Kidney epithelial cell (primary cell): ENCODE data around the gene DLG1. TPM values are rescaled to one million over a fixed set of nuclear protein-coding genes. Genes with fewer than 3 reads are reported as not detected.
A peak's percentile ranks its signal among the peaks of the same experiment; 100 is the strongest.

Experiments used
- DNase-seq: peaks from one replicate; pipeline ENCODE4 v3.0.0-alpha.2; 2010; ENCODE audit warnings: low read depth
- H3K27me3 ChIP-seq: 2 replicates; pipeline ENCODE4 v1.6.0; 2011; ENCODE audit warnings: low read length; ENCODE audit not compliant: control insufficient read depth, insufficient read depth
- H3K36me3 ChIP-seq: 2 replicates; pipeline ENCODE4 v1.5.1; 2011; ENCODE audit warnings: low read length; ENCODE audit not compliant: control insufficient read depth, insufficient read depth
- H3K4me3 ChIP-seq: 2 replicates; pipeline ENCODE4 v1.5.1; 2011; ENCODE audit warnings: low read depth, mild to moderate bottlenecking, control low read depth, low read length
- CTCF ChIP-seq: IDR thresholded peaks from 2 replicates; pipeline ENCODE4 v1.5.1; 2011; ENCODE audit warnings: mild to moderate bottlenecking, moderate library complexity, low read length, control low read depth, inconsistent platforms; ENCODE audit not compliant: insufficient read depth, poor library complexity, severe bottlenecking
- total RNA-seq: library from RNA; depleted of rRNA; stranded (reverse); fragments of >200 nt; gene quantifications from 2 replicates; pipeline ENCODE4 v1.2.3, GENCODE V29; 2015

The DLG1 gene
- total RNA-seq, 1 donor from 2014 or later: 127 TPM

- DNase-seq: no peak
- Histone ChIP-seq H3K36me3 (no peaks in the 10 kb centered on the region), H3K4me3 (no peak overlapping the region), H3K27me3 (no peaks in the 10 kb centered on the region)
- TF ChIP-seq CTCF: no peak
Measured at GRCh38 chr3:197312431-197312830, 14.0 kb upstream of the DLG1 start.

GRCh38 chr3:197311591-197311990 is 13.2 kb upstream of the DLG1 start:
- H3K27me3 ChIP-seq: no peaks in the 10 kb centered on the region
- no peak for DNase-seq
- TF ChIP-seq CTCF: no peak
- H3K4me3 ChIP-seq: no peak overlapping the region
- H3K36me3 ChIP-seq: no peaks in the 10 kb centered on the region

- DNase-seq: peak; percentile 89
- no peak for TF ChIP-seq CTCF
- Histone ChIP-seq H3K36me3 (no peaks in the 10 kb centered on the region), H3K4me3 (no peak overlapping the region), H3K27me3 (no peaks in the 10 kb centered on the region)
Measured at GRCh38 chr3:197309528-197310361, 11.3 kb upstream of the DLG1 start.

- no peak overlapping the region for H3K4me3 ChIP-seq
- no peaks in the 10 kb centered on the region for H3K27me3 ChIP-seq
- H3K36me3 ChIP-seq: no peaks in the 10 kb centered on the region
- no peak for DNase-seq
- no peak for TF ChIP-seq CTCF
Measured at GRCh38 chr3:197308591-197308990, 10.2 kb upstream of the DLG1 start.

- H3K27me3 ChIP-seq: no peaks in the 10 kb centered on the region
- no peaks in the 10 kb centered on the region for H3K36me3 ChIP-seq
- no peak overlapping the region for H3K4me3 ChIP-seq
- no peak for DNase-seq
- TF ChIP-seq CTCF: no peak
Measured at GRCh38 chr3:197306374-197307086, 8.1 kb upstream of the DLG1 start.
